NCI-H1048 (cell line): Measurements from ENCODE around the gene MSRB1.
"Not testable (repeated sequence)": the region's sequence is repeated elsewhere in the genome, so short reads cannot be mapped to it uniquely, and the experiment has no call there.

ENCODE experiments used
- DNase-seq: peaks from one replicate; lab custom pipeline; 2025; lab: John Stamatoyannopoulos, UW

The MSRB1 gene

GRCh38 chr16:1938910-1939309 is 4.1 kb downstream of the MSRB1 start:
- no peak for DNase-seq

- DNase-seq: no peak
These were observed 4.7 kb downstream of the MSRB1 start for GRCh38 chr16:1938316-1938715.

GRCh38 chr16:1936945-1937479 is 6.0 kb downstream of the MSRB1 start:
- DNase-seq: no peak

- no peak for DNase-seq
These were observed 9.8 kb downstream of the MSRB1 start for GRCh38 chr16:1933097-1933661.

DNA sequence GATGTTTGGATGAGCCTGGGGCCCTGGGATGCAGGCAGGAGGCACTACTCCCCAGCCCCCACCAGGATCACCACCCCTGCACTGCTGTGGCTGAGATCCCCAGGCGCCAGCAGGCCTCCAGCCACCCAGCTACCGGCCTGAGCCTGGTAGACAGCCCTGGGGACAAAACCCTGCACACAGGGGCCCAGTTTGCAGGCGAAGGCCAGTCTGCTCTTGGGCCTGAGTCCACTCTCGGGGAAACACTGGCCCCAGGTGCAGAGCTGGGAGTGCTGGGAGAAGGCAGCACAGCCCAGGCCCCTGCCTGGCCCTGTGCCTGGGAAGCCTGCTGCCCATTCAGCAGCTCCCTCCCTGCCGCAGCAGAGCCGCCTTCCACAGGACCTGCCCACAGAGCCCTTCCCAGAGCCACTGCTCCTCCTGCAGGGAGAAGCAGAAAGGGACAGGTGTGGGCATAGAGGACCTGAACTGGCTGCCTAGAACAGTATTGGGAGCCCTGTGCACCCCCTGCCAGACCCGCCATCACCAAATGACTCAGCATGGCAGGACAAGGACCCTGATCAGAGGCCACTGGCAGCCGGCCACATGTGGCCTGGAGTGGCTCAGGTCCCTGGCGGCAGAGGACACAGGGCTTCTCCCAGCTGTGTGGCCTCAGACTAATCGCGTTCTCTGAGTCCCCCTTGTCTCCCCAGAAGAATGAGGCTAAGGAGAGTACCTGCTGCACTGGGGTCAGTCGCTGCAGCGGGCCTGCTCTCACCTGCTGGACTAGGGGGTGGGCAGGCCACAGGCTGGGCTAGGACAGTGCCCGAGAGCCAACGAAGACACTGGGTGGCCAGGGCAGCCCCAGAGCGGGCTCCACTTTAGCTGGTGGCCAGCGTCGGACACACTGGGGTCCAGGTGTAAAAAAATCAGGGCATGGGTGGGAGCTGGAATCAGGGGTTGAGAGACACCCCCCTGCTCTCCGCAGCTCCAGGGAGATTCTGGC is 10.7 kb downstream of the MSRB1 start:
- no peak for DNase-seq

DNA sequence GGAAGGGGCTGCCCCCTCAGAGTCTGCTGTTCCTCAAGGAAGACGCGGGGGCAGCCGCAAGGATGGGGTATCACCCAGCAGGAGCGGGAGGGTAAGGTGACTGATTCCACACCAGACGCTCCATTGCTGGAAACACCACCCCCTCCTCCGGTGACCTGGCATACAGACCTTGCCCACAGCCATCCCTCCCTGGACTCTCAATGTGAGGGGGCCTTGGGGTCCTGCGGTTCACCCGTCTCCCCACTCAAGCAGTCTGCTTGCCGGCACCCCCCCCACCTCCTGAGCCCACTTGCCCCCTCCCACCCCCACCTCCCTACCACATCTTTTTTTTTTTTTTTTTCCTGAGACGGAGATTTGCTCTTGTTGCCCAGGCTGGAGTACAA is 12.7 kb downstream of the MSRB1 start:
- no peak for DNase-seq

GRCh38 chr16:1929578-1930337 is 13.2 kb downstream of the MSRB1 start:
- DNase-seq: peak; percentile 32

GRCh38 chr16:1929105-1929504 is 13.9 kb downstream of the MSRB1 start:
- DNase-seq: no peak

GRCh38 chr16:1926271-1926670 is 16.7 kb downstream of the MSRB1 start:
- DNase-seq: no peak

- DNase-seq: no peak
These were observed 18.9 kb downstream of the MSRB1 start for GRCh38 chr16:1924095-1924494.

GRCh38 chr16:1923299-1924034 is 19.5 kb downstream of the MSRB1 start:
- no peak for DNase-seq

GRCh38 chr16:1922357-1922756 is 20.6 kb downstream of the MSRB1 start:
- DNase-seq: no peak

- DNase-seq: no peak
These were observed 22.2 kb downstream of the MSRB1 start for GRCh38 chr16:1920727-1921171.

- not testable (repeated sequence) for DNase-seq
These were observed 22.9 kb downstream of the MSRB1 start for GRCh38 chr16:1920122-1920521.

DNA sequence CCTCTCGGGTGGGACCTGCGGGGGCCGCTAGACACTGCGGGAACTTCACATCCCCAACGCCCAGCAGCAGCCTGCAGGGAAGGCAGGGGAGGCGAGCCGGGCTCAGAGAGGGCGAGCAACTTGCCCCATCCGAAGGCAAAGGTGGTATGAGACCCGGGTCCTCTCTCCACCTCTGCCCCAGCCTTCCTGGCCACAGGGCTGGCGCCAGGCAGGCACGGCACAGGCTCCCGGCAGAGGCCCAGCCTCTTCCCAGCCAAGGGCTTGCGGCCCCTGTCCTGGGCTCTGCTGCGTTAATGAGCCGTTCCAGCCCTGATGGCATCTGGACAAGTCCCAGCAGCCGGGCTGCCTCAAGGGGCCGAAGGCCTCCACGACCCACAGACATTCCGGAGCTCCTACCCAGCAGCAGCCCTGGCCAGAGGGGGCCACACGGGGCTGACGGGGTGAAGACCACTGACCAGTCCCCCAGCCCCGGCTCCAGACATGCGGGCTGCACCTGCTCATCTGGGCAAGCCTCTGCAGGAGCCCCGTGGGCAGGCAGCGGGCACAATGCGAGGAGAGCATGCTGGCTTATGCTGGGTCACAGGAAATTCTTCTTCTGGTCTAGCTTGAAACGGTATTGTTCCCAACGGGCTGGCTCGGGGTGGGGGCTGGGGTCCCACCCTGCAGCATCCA is 23.5 kb downstream of the MSRB1 start:
- DNase-seq: no peak

GRCh38 chr16:1918351-1919326 is 24.4 kb downstream of the MSRB1 start, which contains the start of gene HS3ST6:
HS3ST6 (minus strand) TSS chr16:1918415; CDS start chr16:1918323, 92 bp downstream.
- no peak for DNase-seq

GRCh38 chr16:1917665-1918350 is 25.2 kb downstream of the MSRB1 start:
- no peak for DNase-seq

DNA sequence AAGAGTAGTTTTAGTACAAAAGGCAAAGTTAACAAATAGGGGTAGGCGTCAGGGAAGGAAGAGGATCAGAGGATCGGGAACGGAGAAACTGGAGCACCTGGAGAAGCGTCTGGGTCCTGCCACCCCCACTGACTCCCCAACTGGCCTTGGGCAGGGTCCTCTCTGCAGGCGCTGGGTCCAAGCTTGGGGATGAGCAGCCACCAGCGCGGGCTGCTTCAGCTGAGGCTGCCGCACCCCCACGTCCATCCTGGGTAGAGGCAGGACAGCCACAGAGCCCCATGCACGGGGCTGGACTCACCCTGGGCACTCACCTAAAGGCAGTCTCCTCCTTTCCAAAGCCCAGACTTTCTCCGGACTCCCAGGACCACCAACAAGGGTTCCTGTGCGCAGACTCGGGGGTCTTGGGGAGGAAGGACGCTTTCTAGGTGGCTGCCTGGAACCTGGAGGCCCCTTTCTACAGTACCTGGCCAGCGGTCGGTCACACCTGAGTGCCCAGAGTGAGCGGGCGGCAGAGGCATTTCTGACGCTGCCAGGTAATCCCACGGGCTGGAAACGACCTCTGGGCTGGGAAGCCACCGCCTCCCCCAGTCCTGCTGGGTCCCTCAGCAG is 25.8 kb downstream of the MSRB1 start:
- DNase-seq: no peak

- DNase-seq: no peak
These were observed 26.4 kb downstream of the MSRB1 start for GRCh38 chr16:1916640-1916990.
